HG02840 (cell line): ENCODE data around the gene PCDHGA4.
"Not testable (repeated sequence)": the region's sequence is repeated elsewhere in the genome, so short reads cannot be mapped to it uniquely, and the experiment has no call there.

ENCODE experiments used
- ATAC-seq: cut with Tn5 transposase; IDR thresholded peaks from one replicate; pipeline ENCODE4 v1.9.1; 2021; ENCODE audit warnings: mild to moderate bottlenecking, moderate library complexity, moderate number of reproducible peaks; ENCODE audit not compliant: unreplicated experiment, low FRiP score

PCDHGA4 gene

GRCh38 chr5:141382469-141383294, 27.9 kb downstream of the PCDHGA4 start, which contains the start of gene PCDHGA7:
Gene PCDHGA7, plus strand, starts transcription at chr5:141382742. Its CDS starts 158 bp downstream, at chr5:141382900.
- no peak for ATAC-seq

GRCh38 chr5:141383345-141383744, 28.5 kb downstream of the PCDHGA4 start:
- ATAC-seq = no peak

GRCh38 chr5:141384471-141385267, 29.8 kb downstream of the PCDHGA4 start:
- no peak for ATAC-seq

GRCh38 chr5:141387557-141388311, 32.9 kb downstream of the PCDHGA4 start, which contains the start of gene PCDHGB4:
Gene PCDHGB4, plus strand, starts transcription at chr5:141387698. Its CDS starts 187 bp downstream, at chr5:141387885.
- ATAC-seq = not testable (repeated sequence)

GRCh38 chr5:141388661-141389060, 33.8 kb downstream of the PCDHGA4 start:
- no peak for ATAC-seq

- ATAC-seq = no peak
These were observed 34.6 kb downstream of the PCDHGA4 start for GRCh38 chr5:141389153-141390042.

GRCh38 chr5:141392429-141393198, 37.8 kb downstream of the PCDHGA4 start, which contains the start of gene PCDHGA8:
Gene PCDHGA8, plus strand, starts transcription at chr5:141392633. Its CDS starts 181 bp downstream, at chr5:141392814.
- ATAC-seq = no peak

- no peak for ATAC-seq
These were observed 38.4 kb downstream of the PCDHGA4 start for GRCh38 chr5:141393267-141393666.

- not testable (repeated sequence) for ATAC-seq
These were observed 39.8 kb downstream of the PCDHGA4 start for GRCh38 chr5:141394401-141395187.

GRCh38 chr5:141397756-141398551, 43.1 kb downstream of the PCDHGA4 start, which contains the start of gene PCDHGB5:
Gene PCDHGB5, plus strand, starts transcription at chr5:141397947. Its CDS starts 181 bp downstream, at chr5:141398128.
- not testable (repeated sequence) for ATAC-seq

- no peak for ATAC-seq
These were observed 43.8 kb downstream of the PCDHGA4 start for GRCh38 chr5:141398608-141399007.

GRCh38 chr5:141399555-141400258, 44.9 kb downstream of the PCDHGA4 start:
- no peak for ATAC-seq

- no peak for ATAC-seq
These were observed 47.9 kb downstream of the PCDHGA4 start, which contains the start of gene PCDHGA9 for GRCh38 chr5:141402553-141403243. Gene PCDHGA9, plus strand, starts transcription at chr5:141402778. Its CDS starts 175 bp downstream, at chr5:141402953.

- ATAC-seq = no peak
These were observed 48.6 kb downstream of the PCDHGA4 start for GRCh38 chr5:141403387-141403786.
